HG02642 (cell line): ENCODE data around the gene DNAH6.

Source experiments
- ATAC-seq: cut with Tn5 transposase; IDR thresholded peaks from one replicate; pipeline ENCODE4 v1.9.1; 2021; ENCODE audit warnings: mild to moderate bottlenecking; ENCODE audit not compliant: unreplicated experiment, poor library complexity

The DNAH6 gene

DNA sequence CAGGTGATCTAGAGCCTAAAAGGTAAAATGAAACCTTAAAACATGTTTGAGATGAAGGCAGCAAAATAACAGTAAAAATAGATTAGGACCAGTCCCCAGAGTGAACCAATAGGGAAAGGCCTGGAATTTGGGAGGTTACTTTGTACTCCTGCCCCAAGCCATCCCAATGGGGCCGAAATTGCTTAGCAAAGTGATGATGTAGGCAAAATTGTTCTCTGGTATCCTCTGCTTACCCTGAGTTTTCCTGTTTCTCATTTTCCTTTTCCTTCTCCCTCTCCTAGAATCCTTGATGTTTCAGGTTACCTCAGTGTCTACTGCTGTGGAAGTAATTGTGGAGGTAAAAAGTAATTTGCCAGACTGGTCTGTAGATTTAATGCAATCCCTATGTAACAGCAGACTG lies 271.7 kb downstream of the DNAH6 start:
- no peak for ATAC-seq

DNA sequence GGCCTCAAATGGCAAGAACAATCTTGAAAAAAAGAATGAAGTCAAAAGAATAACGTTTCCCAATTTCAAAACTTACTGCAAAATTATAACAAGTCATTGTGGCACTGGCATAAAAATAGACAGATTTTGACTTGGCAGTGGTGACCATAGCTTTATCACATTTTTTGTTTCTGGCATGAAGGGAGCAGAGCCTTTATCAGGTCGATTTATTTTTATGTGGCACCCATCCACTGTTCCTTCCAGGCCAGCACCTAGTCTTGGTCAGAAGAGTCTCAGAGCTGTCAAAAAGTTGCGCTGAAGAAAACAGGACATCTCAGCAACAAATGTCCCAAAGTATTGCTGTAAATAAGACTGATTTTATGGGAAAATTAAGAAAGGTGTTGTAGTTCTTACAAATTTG lies 272.2 kb downstream of the DNAH6 start:
- no peak for ATAC-seq

DNA sequence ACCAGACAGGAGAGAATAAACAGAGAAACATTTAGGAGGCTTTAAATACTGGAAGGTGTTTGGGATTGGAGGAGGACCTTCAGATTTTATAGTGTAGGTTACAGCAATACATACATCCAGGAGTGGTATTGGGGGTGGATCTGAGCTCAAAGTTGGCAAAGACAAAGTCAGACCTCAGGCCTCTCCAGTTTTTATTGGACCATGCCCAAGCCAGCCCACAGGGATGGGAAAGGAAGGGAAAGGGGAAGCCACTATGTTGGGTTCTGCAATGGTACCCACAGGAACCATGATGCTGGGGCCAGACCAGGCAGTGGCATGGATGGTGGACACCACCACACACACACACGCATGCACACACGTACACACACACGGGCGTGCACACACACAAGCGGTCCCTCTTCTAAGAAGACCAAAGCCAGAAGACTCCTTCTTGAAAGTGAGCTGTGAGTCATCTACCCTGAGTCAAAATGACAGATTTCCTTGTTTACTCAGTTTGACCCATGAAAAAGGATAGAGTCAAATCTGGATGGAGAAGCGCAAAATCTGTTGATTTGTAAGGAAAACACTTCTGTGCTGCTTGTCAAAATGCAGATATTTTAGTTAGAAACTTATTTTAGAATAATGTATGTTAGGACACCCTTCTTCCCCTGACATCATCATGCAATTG lies 276.7 kb downstream of the DNAH6 start:
- no peak for ATAC-seq

DNA sequence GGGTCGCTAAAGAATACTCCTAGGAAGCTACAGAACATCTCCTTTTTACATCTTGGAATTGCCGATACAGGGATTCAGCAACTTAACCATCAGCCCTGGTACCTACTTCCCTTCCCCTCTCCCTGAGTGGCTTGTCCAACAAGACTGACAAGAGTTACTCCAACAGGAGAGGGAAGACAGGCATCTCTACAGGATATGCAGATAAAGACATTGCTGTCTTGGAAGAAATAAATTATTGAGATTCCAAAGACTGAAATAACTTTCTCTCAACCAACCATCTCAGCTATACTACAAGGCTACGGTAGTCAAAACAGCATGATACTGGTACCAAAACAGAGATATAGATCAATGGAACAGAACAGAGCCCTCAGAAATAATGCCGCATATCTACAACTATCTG lies 277.3 kb downstream of the DNAH6 start:
- ATAC-seq = no peak

DNA sequence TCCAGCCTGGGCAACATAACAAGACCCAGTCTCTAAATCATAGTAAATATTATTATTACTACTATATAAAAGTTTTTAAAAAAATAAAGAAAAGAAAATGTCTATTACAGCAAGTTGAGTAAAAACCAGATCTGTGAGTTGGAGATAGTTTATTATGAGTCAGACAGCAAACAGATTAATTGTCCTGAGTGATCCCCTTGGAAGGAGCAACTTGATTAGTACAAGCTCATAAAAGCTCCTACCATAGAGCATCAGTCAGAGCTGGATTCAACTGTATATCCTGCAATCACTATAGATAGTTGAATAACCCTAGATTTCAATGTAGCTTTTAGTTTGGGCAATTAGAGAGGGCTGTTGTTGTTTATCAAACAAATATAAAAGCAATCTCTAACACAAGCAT lies 280.5 kb downstream of the DNAH6 start:
- no peak for ATAC-seq

DNA sequence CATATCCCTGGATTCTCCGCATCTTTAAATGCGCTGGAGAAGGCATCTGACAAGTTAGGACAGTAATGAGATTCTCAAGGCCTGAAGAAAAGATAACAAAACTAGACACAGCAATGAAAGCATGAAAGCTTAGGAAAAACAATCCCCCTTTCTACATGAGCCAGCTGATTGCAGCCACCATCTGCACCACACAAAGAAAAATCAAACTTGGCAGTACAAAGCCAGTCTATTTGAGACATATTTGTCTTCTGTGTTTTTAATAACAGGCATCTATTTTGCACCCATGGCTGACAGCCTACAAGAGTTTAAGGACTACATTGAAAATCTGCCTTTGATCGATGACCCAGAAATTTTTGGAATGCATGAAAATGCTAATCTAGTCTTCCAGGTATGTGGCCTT lies 281.0 kb downstream of the DNAH6 start:
- ATAC-seq = no peak

DNA sequence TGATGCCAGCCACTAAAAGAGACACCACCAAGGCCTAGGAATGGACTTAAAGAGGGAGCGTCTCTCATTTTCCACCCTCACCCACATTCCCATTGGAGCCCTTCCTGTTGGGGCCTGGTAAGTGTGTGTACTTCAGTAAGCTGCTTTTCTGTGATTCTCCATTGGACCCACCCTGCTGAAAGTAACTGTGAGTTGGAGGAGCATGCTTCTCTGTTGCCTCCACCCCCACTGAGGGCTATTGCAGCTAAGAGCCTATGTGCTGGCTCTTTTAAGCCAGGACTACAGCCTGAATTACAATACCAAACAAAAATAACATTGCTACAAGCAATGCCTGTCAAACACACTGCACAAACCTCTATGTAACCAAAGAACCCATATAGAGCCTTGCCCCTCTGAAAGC lies 283.5 kb downstream of the DNAH6 start:
- peak; percentile 17 for ATAC-seq

DNA sequence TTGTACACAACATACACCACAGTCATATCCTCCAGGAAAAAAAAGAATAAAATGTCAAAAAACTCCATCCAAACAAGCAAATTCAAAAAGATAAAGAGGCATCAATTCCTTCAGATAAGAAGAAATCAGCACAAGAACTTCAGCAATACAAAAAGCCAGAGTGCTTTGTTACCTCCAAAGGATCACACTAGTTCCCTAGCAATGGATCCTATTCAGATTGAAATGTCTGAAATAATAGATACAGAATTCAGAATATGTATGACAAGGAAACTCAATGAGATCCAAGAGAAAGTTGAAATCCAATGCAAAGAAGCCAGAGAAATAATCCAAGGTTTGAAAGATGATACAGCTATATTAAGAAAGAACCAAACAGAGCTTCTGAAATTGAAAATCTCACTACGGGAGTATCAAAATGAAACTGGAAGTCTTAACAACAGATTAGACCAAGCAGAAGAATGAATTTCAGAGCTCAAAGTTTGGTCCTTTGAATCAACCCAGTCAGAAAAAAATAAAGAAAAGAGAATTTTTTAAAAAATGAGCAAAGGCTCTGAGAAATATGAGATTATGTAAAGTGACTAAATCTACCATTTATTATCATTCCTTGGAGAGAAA lies 284.0 kb downstream of the DNAH6 start:
- peak; percentile 81 for ATAC-seq

DNA sequence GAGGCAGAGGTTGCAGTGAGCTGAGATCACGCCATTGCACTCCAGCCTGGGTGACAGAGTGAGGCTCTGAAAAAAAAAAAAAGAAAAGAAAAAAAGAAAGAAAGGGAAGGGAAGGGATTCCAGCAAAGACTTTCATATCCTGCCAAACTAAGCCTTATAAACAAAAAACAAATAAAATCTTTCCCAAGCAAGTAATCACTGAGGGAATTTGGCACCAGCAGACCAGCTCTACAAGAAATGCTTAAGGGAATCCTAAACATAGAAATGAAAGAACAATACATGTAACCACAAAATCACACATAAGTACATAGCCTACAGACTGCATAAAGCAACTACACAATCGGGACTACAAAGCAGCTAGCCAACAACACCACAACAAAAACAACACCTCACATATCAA lies 285.5 kb downstream of the DNAH6 start:
- no peak for ATAC-seq

DNA sequence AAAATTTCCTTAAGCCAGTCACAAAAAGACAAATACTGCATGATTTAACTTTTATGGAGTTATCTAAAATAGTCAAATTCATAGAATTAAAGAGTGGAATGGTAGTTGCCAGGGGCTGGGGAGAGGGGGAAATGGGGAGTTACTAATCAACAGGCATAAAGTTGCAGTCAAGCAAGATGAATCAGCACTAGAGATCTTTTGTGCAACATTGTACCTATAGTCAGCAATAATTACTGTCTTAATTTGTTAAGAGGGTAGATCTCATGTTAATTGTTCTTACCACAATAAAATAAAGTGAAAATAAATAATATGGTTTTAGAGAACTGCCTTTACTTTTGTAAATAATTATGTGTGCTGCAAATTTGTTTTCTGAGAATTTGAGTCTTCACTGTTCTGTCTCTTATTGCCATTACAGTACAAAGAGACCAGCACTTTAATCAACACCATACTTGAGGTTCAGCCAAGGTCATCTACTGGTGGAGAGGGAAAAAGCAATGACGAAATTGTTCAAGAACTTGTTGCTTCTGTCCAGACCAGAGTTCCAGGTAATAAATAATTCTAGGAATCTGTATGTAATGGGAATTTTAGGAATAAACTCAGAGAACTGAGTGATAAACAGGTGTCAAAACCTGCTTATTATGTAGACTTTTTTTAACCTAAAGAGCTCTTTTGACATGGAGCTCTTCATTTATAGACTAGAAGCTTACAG lies 289.1 kb downstream of the DNAH6 start:
- ATAC-seq = no peak

DNA sequence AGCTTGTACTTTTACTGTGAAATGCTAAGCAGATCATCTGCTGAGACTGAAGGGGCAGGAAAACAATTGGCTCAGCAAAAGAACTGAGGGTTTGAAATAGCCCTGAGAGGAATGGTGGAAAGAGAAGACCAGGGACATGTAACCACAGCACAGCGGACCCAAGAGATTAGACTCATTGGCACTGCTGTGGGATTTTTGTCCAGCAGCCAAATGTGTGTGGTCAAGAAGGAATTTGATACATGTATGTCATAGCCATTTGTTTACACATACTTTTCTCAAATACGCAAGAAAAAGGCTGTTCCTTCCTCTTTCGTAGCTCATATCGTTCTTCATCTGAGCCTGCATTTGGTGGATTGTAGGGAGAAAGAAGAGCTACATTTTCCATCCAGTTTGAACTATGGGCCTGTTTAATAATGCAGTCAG lies 290.8 kb downstream of the DNAH6 start:
- no peak for ATAC-seq

DNA sequence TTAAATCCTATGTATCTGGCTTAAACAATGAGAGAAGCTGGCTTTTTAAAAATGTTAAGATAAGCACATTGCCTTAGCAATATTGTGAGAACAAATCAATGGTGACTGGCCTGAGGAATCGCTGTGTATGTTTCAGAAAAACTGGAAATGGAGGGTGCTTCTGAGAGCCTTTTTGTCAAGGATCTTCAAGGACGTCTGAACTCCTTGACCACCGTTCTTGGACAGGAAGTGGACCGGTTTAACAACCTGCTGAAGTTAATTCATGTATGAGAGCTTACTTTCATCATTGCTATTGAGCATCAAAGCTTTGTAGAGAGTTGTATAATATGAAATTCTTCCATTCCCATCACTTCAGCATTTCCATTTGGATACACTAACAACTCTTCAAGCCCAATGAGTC lies 292.0 kb downstream of the DNAH6 start:
- ATAC-seq = no peak

DNA sequence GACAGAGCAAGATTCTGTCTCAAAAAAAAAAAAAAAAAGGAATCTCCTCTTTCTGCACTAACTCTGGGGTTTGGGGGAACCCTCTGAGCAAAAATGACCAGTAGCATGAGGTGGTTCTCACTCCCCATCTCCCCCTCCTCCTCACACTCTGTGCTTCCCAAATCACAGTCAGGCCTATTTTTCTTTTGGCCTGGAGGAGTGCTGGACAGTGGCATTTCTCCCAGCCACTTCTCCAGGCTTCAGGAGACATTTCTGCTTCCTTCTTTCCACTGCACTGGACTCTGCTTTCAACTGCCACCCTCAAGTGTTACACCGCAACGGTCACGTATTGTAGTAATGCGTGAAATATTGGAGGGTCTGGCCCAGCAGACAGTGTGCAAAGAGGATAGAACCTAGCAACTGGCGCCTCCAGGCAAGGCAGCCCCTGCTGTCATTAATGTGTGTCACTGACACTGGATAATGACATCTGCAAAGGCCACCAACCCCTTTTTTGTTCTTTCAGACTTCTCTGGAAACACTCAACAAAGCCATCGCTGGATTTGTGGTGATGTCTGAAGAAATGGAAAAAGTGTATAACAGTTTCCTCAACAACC lies 295.6 kb downstream of the DNAH6 start:
- no peak for ATAC-seq

DNA sequence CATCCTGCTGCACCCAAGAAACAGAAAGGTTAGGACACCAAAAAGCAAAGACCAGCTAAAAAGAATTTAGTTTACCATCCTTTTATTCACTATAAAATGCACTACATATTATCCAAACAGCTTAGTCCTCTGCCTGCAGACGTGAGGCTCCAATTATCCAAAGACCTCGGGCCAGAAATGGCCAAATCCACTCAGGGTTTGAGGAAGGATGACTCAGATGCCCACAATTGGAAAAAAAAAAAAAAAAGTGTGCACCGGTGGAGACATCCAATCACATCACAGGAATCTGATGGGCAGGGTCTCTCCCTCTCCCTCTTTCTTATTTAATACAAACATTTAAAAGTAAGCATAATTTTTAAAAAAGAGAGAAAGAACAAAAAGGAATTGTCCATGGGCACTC lies 298.8 kb downstream of the DNAH6 start:
- no peak for ATAC-seq

DNA sequence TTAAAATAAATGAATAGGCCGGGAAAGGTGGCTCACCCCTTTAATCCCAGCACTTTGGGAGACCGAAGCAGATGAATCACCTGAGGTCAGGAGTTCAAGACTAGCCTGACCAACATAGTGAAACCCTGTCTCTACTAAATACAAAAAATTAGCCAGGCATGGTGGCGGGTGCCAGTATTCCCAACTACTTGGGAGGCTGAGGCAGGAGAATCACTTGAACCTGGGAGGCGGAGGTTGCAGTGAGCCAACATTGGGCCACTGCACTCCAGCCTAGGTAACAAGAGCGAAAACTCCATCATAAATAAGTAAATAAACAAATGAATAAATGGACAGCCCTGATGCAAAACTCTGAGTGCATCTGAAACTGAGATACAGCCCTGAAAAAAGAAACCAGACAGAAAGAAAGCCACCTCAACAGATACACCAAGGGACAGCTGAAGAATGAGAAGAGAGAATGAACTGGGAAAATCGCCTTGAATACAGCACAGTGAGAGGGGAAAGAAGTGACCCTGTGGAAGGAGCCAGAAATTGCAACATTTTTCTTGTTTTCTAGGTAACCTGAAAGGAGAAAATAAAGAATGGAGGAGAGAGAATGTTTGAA lies 300.2 kb downstream of the DNAH6 start:
- peak; percentile 70 for ATAC-seq

DNA sequence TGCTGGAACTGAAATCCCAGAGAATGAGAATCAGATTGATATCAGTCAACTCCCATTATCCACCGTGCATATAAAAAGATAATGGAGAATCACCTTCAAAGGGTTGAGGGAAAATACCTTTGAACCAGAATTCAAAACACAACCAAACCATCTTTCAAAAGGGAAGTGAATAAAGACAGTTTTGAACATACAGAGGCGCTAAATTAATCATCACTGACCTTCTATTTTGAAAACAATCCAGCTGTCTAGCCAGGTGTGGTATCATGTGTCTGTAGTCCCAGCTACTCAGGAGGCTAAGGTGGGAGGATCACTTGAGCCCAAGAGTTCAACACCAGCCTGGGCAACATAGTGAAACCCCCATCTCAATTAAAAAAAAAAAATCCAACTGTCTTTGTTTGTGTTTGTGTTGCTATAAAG lies 300.9 kb downstream of the DNAH6 start:
- peak; percentile 92 for ATAC-seq

DNA sequence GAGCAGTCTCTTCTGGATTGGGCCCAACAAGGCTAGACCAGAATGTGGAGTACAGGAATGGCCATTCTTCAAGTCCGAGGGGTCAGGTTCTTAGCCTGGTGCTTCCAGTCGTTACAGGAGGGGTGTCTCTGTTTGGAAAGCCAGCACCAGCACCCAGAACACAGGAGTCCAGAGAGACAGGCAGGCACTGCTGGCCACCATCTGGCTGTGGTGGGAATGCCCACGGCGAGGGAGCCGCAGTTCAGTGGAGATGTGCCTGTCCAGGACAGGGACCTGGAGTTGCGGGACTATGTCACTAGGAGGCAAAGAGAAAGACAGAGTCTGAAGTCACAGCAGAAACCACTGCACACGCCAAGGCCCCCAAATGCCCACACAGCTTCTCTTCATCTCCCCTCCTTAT lies 305.5 kb downstream of the DNAH6 start:
- no peak for ATAC-seq

DNA sequence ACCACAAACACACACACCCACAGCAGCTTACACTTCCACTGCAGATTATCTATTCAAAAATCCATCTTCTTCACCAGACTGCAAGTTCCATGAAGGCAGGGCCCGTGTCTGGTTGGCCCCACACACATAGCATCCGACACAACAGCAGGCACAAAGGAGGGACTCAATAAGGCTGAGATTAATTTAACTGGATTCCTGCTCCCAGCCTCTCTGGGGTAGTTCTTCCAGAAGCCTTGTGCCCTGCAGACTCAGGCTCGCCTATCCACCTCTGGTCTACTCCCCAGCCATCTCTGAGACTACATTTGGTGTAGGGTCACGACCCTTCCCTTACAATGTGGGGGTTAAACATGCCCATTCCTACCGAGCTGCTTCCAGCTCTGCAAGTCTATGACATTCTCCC lies 306.9 kb downstream of the DNAH6 start:
- ATAC-seq = no peak

DNA sequence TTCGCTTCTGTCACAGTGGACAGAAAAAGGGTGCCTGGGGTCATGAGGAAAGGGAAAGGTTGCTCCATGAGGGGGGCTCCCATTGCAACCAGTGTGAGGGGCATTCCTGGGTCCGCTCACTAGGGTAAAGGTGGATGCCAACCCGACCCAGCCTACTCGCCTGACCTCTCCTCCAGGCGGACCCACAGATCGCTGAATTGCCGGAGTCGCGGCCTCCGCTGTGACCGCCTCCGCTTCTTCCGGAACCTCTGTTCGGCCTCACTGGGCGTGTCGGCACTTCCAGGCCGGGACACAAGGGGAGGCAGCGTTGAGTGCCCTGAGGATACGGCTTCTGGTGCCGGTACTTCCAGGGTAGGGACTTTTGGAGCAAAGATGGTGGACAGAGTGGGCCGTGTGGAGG lies 307.5 kb downstream of the DNAH6 start:
- no peak for ATAC-seq

DNA sequence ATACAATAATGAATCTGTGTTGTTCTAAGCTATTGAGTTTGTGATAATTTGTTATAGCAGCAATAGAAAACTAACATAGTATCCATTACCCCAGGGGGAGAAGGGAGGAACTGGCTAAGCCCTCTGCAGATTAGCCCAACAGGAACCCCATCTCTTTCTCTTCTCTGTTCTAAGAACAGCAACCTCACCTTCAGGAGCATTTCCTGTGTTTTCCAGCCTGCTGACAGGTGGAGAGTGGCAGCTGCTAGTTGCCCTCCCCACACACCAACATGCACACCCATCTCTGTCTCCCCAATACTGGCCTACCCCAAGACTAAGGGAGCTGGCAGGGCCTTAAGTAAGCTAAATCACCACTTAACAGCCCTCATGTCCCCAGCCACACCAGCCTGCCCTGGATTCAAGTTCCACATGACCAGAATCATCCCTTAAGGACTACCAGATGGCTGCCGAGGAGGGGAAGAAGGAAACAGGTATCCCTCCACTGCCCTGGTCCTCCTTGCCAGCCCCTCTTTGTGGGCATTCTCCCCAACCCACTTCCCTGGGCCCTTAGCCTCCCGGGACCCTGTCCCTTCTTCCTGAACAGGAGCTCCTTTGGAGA lies 311.8 kb downstream of the DNAH6 start:
- ATAC-seq = no peak

DNA sequence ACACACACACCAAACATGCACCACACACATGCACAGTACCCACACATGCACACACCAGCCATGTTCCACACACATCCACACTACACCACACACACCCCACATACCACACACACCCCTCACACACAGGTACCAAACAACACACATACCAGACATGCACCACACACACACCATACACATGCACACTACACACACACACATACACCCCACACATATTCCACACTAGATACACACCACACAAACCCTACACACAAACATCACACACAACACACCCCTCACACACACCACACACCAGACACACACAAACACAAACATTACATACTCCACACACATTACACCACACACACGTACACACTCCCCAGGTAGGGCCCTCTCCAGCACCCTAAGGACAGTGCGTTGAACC lies 313.4 kb downstream of the DNAH6 start:
- ATAC-seq = no peak
